HepG2 (cell line): ENCODE measurements around the gene GPR152. TPM values are rescaled to one million over a fixed set of nuclear protein-coding genes. Genes with fewer than 3 reads are reported as not detected.

Experiments
- AGO2 ChIP-seq: fragments of 200-400 bp; formaldehyde crosslinking; optimal IDR thresholded peaks from 2 replicates; pipeline ENCODE3; 2017; ENCODE audit warnings: mild to moderate bottlenecking, low read depth, low read length, moderate library complexity
- ATF7-NPFF ChIP-seq: sonication (generic); formaldehyde crosslinking; IDR thresholded peaks from 2 replicates; pipeline ENCODE4 v1.8.1; 2023; ENCODE audit warnings: mild to moderate bottlenecking, low read depth, missing genetic modification reagents, moderate library complexity
- ERF ChIP-seq: IDR thresholded peaks from 2 replicates; pipeline ENCODE4 v1.6.1; 2018; ENCODE audit warnings: missing biosample characterization, missing genetic modification reagents
- FOSL2 ChIP-seq: sonication (generic); formaldehyde crosslinking; IDR thresholded peaks from 2 replicates; pipeline ENCODE4 v1.4.0; 2020; ENCODE audit warnings: missing genetic modification reagents
- FOXC1 ChIP-seq: sonication (generic); formaldehyde crosslinking; IDR thresholded peaks from 2 replicates; pipeline ENCODE4 v1.8.0; 2022; ENCODE audit warnings: mild to moderate bottlenecking, missing genetic modification reagents, borderline replicate concordance
- FOXO1 ChIP-seq: sonication (generic); formaldehyde crosslinking; IDR thresholded peaks from 2 replicates; pipeline ENCODE4 v1.4.0; 2020; ENCODE audit warnings: missing genetic modification reagents
- KDM6A ChIP-seq: IDR thresholded peaks from 2 replicates; pipeline ENCODE4 v1.6.1; 2016; ENCODE audit warnings: low read depth
- KLF9 ChIP-seq: IDR thresholded peaks from 2 replicates; pipeline ENCODE4 v1.6.1; 2016; ENCODE audit warnings: low read depth
- NFKB2 ChIP-seq: sonication (generic); formaldehyde crosslinking; IDR thresholded peaks from 2 replicates; pipeline ENCODE4 v1.4.0; 2020; ENCODE audit warnings: missing genetic modification reagents, borderline replicate concordance
- NR2F6 ChIP-seq, 2 experiments: IDR thresholded peaks; 2 replicates each; pipeline ENCODE4 v1.6.1; 2016; ENCODE audit warnings: antibody characterized with exemption in 1 of 2, mild to moderate bottlenecking in 1 of 2
- PHB2 ChIP-seq: fragments of 450-650 bp; IDR thresholded peaks from 2 replicates; pipeline ENCODE4 v1.6.1; 2018; ENCODE audit not compliant: partially characterized antibody
- RFXAP ChIP-seq: sonication (generic); formaldehyde crosslinking; IDR thresholded peaks from 2 replicates; pipeline ENCODE4 v1.4.0; 2020; ENCODE audit warnings: missing genetic modification reagents, borderline replicate concordance
- SALL1 ChIP-seq: sonication (generic); formaldehyde crosslinking; IDR thresholded peaks from 2 replicates; pipeline ENCODE4 v1.8.0; 2022; ENCODE audit warnings: mild to moderate bottlenecking, missing genetic modification reagents
- SP1 ChIP-seq, 2 experiments: fragments of 450-650 bp in 1 of 2; sonication (generic) in 1 of 2; formaldehyde crosslinking in 1 of 2; IDR thresholded peaks; 2 replicates each; pipeline versions ENCODE4 v1.4.0 to v1.6.1; 2016 to 2020; ENCODE audit warnings: missing genetic modification reagents in 1 of 2
- THAP11 ChIP-seq: IDR thresholded peaks from 2 replicates; pipeline ENCODE4 v1.6.1; 2016; ENCODE audit warnings: missing biosample characterization, missing genetic modification reagents
- U2AF1 ChIP-seq: fragments of 200-400 bp; formaldehyde crosslinking; optimal IDR thresholded peaks from 2 replicates; pipeline ENCODE3; 2017; ENCODE audit warnings: mild to moderate bottlenecking, low read depth, low read length
- XRCC5 ChIP-seq: fragments of 200-400 bp; formaldehyde crosslinking; optimal IDR thresholded peaks from 2 replicates; pipeline ENCODE3; 2017; ENCODE audit warnings: mild to moderate bottlenecking, low read length
- ZNF224 ChIP-seq: sonication (generic); formaldehyde crosslinking; IDR thresholded peaks from 2 replicates; pipeline ENCODE4 v1.5.0; 2020; ENCODE audit warnings: mild to moderate bottlenecking, missing genetic modification reagents
- ZNF546 ChIP-seq: sonication (generic); formaldehyde crosslinking; conservative IDR thresholded peaks from 2 replicates; pipeline ENCODE4 v1.8.1; 2023; ENCODE audit warnings: mild to moderate bottlenecking, missing genetic modification reagents
- ZNF629 ChIP-seq: sonication (generic); formaldehyde crosslinking; conservative IDR thresholded peaks from 2 replicates; pipeline ENCODE4 v1.5.0; 2020; ENCODE audit warnings: missing genetic modification reagents
- ZNF781 ChIP-seq: sonication (generic); formaldehyde crosslinking; IDR thresholded peaks from 2 replicates; pipeline ENCODE4 v1.5.1; 2020; ENCODE audit warnings: borderline replicate concordance, mild to moderate bottlenecking, missing genetic modification reagents; ENCODE audit errors: not compliant biosample characterization
- polyA plus RNA-seq, 8 experiments: library from polyadenylated mRNA; depleted of rRNA in 3 of 8; stranded (reverse) in 7 of 8; unstranded in 1 of 8; fragments of >200 nt; fragmentation: Illumina TruSeq in 4 of 8; extraction: Trizol in 4 of 8; gene quantifications; 2 replicates each; pipeline versions ENCODE4 v1.2.1 to v1.2.3, GENCODE V29; 2011 to 2016; ENCODE audit warnings: low read depth in 4 of 8, missing spikeins in 1 of 8, mixed read lengths in 1 of 8; ENCODE audit not compliant: insufficient read depth in 1 of 8
- total RNA-seq, 5 experiments: library from RNA; depleted of rRNA; stranded (reverse); fragments of >200 nt; fragmentation: Illumina TruSeq; extraction: Trizol; gene quantifications; 2 replicates each; pipeline ENCODE4 v1.2.3, GENCODE V29; 2016; ENCODE audit warnings: low read depth in 1 of 5
- TF ChIP-seq, protein P1 (sequence below): IDR thresholded peaks from 2 replicates; pipeline ENCODE4 v1.6.1; 2016; ENCODE audit warnings: mild to moderate bottlenecking
- TF ChIP-seq, protein P2 (sequence below), 2 experiments: fragments of 450-650 bp in 1 of 2; sonication (generic) in 1 of 2; formaldehyde crosslinking; IDR thresholded peaks; 2 replicates each; pipeline versions ENCODE4 v1.5.0 to v1.8.0; 2020 to 2022; ENCODE audit warnings: mild to moderate bottlenecking in 1 of 2, missing genetic modification reagents in 1 of 2
- TF ChIP-seq, protein P3 (sequence below): sonication (generic); formaldehyde crosslinking; IDR thresholded peaks from 2 replicates; pipeline ENCODE4 v1.8.0; 2023; ENCODE audit warnings: mild to moderate bottlenecking, missing genetic modification reagents
- TF ChIP-seq, protein P4 (sequence below): sonication (generic); formaldehyde crosslinking; IDR thresholded peaks from 2 replicates; pipeline ENCODE4 v1.4.0; 2020; ENCODE audit warnings: missing genetic modification reagents

Gene GPR152
- total and polyA plus RNA-seq, 2 of the 13 experiments (the other 11 are each of a cell fraction or from before 2014, with no cell fraction given), result not detected

DNA sequence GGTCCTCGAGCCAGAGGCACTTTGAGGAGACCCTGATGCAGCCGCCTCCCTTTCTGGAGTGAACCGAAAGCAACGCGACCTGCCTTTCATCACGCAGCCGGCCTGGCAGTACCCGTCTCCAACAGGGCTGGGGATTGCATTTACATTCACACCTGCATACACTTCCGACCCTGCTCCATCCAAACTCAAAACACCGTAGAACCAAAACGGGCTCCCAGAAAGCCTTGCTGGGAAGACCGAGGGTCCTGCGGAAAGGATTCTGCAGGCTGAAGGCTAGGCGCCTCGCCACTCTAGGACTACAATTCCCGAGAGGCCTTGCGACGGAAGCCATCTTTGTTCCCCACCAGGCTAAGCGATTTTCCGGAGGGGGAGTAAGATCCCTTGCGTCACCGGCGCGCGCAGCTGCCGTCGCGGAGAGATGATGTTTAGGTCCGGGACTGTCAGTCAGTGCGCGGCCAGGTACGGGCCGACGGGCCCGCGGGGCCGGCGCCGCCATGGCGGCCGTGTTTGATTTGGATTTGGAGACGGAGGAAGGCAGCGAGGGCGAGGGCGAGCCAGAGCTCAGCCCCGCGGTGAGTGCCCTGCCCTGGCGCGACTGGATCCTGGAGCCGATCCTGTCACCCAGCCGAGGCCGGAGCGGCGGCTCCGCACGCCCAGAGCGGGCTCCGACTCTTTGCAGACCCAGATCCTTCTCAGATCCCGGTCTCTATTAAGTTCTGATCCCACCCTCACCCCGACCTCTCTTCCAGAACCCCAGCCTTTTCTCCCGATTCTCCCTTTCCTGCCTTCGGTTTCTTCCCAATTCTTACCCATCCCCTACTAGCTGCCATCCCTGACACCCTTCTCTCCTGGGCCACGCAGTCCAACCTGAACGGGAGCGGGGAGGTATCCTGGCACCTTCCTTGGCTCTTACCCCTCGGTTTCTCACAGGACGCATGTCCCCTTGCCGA is 24.2 kb downstream of the GPR152 start, which contains the start of gene RPS6KB2 (continued):
- TF ChIP-seq, protein P1, sequence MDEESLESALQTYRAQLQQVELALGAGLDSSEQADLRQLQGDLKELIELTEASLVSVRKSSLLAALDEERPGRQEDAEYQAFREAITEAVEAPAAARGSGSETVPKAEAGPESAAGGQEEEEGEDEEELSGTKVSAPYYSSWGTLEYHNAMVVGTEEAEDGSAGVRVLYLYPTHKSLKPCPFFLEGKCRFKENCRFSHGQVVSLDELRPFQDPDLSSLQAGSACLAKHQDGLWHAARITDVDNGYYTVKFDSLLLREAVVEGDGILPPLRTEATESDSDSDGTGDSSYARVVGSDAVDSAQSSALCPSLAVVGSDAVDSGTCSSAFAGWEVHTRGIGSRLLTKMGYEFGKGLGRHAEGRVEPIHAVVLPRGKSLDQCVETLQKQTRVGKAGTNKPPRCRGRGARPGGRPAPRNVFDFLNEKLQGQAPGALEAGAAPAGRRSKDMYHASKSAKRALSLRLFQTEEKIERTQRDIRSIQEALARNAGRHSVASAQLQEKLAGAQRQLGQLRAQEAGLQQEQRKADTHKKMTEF (CRISPR knock-in tag), result peak; percentile 76
- TF ChIP-seq NFKB2 (peak; percentile 74; the same call in 1 of the 2 replicates), FOSL2 (peak; percentile 75), NR2F6 (IDR thresholded peaks at IDR 0.05) (no peak; the same call in none of the 2 replicates), NR2F6 (CRISPR knock-in tag; IDR thresholded peaks at IDR 0.05) (peak; percentile 67), ATF7-NPFF (CRISPR knock-in tag) (0 out of 2 replicates have a peak, but pooled peaks have one; percentile 55), SP1 (IDR thresholded peaks at IDR 0.05) (no peak), SP1 (CRISPR knock-in tag; IDR thresholded peaks at IDR 0.05) (peak; percentile 86), ZNF781 (no peak), PHB2 (no peak), ZNF546 (CRISPR knock-in tag) (peak; percentile 90), RFXAP (CRISPR knock-in tag) (peak; percentile 94), KDM6A (CRISPR knock-in tag) (no peak), FOXC1 (CRISPR knock-in tag) (0 out of 2 replicates have a peak, but pooled peaks have one; percentile 29), AGO2 (peak; percentile 33), KLF9 (CRISPR knock-in tag) (peak; percentile 71; the same call in 1 of the 2 replicates), THAP11 (CRISPR knock-in tag) (peak; percentile 100), SALL1 (CRISPR knock-in tag) (peak; percentile 59), ZNF224 (CRISPR knock-in tag) (peak; percentile 69; the same call in 1 of the 2 replicates), ZNF629 (0 out of 2 replicates have a peak, but pooled peaks have one; percentile 23), ERF (CRISPR knock-in tag) (peak; percentile 56; the same call in 1 of the 2 replicates), U2AF1 (peak; percentile 80), XRCC5 (peak; percentile 75), FOXO1 (CRISPR knock-in tag) (peak; percentile 62)
- TF ChIP-seq, protein P2, sequence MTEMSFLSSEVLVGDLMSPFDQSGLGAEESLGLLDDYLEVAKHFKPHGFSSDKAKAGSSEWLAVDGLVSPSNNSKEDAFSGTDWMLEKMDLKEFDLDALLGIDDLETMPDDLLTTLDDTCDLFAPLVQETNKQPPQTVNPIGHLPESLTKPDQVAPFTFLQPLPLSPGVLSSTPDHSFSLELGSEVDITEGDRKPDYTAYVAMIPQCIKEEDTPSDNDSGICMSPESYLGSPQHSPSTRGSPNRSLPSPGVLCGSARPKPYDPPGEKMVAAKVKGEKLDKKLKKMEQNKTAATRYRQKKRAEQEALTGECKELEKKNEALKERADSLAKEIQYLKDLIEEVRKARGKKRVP (CRISPR knock-in tag; IDR thresholded peaks at IDR 0.05), result peak in 1 of 2 experiments; percentile 74; a peak in 2 of 4 replicates
- TF ChIP-seq, protein P3, sequence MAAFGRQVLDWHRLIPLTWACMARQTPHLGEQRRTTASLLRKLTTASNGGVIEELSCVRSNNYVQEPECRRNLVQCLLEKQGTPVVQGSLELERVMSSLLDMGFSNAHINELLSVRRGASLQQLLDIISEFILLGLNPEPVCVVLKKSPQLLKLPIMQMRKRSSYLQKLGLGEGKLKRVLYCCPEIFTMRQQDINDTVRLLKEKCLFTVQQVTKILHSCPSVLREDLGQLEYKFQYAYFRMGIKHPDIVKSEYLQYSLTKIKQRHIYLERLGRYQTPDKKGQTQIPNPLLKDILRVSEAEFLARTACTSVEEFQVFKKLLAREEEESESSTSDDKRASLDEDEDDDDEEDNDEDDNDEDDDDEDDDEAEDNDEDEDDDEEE (CRISPR knock-in tag), result peak; percentile 40; the same call in 1 of the 2 replicates
- TF ChIP-seq, protein P4, sequence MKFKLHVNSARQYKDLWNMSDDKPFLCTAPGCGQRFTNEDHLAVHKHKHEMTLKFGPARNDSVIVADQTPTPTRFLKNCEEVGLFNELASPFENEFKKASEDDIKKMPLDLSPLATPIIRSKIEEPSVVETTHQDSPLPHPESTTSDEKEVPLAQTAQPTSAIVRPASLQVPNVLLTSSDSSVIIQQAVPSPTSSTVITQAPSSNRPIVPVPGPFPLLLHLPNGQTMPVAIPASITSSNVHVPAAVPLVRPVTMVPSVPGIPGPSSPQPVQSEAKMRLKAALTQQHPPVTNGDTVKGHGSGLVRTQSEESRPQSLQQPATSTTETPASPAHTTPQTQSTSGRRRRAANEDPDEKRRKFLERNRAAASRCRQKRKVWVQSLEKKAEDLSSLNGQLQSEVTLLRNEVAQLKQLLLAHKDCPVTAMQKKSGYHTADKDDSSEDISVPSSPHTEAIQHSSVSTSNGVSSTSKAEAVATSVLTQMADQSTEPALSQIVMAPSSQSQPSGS (CRISPR knock-in tag), result peak; percentile 89
